ENCODE data around the gene TRIM69. TPM values are rescaled to one million over a fixed set of nuclear protein-coding genes. Genes with fewer than 3 reads are reported as not detected.
A peak's percentile ranks its signal among the peaks of the same experiment; 100 is the strongest.
"Not testable (repeated sequence)": the region's sequence is repeated elsewhere in the genome, so short reads cannot be mapped to it uniquely, and the experiment has no call there.

TRIM69 gene
- total RNA-seq, 1 donor: 10.8 TPM

GRCh38 chr15:44738340-44738984 lies 2.1 kb downstream of the TRIM69 start:
- peak in 1 of 3 donors; percentile 77 for DNase-seq (ENCODE audit: low read depth in 2 of 3, low spot score in 2 of 3)

- DNase-seq (ENCODE audit: low read depth in 2 of 3, low spot score in 2 of 3): not testable (repeated sequence)
Measured at GRCh38 chr15:44739222-44739847, 3.0 kb downstream of the TRIM69 start.

- not testable (repeated sequence) for DNase-seq (ENCODE audit: low read depth in 2 of 3, low spot score in 2 of 3)
Measured at GRCh38 chr15:44743454-44743853, 7.1 kb downstream of the TRIM69 start.

GRCh38 chr15:44753345-44753744 lies 17.0 kb downstream of the TRIM69 start:
- no peak for DNase-seq (ENCODE audit: low read depth in 2 of 3, low spot score in 2 of 3)

GRCh38 chr15:44763187-44763586 lies 26.9 kb downstream of the TRIM69 start:
- DNase-seq (ENCODE audit: low read depth in 2 of 3, low spot score in 2 of 3): no peak

GRCh38 chr15:44763848-44764247 lies 27.5 kb downstream of the TRIM69 start:
- DNase-seq (ENCODE audit: low read depth in 2 of 3, low spot score in 2 of 3): no peak

- no peak for DNase-seq (ENCODE audit: low read depth in 2 of 3, low spot score in 2 of 3)
Measured at GRCh38 chr15:44765036-44765435, 28.7 kb downstream of the TRIM69 start.

- no peak for DNase-seq (ENCODE audit: low read depth in 2 of 3, low spot score in 2 of 3)
Measured at GRCh38 chr15:44769521-44769920, 33.2 kb downstream of the TRIM69 start.

GRCh38 chr15:44770715-44771114 lies 34.4 kb downstream of the TRIM69 start:
- peak in 1 of 3 donors; percentile 10 for DNase-seq (ENCODE audit: low read depth in 2 of 3, low spot score in 2 of 3)

GRCh38 chr15:44775953-44776352 lies 39.6 kb downstream of the TRIM69 start:
- DNase-seq (ENCODE audit: low read depth in 2 of 3, low spot score in 2 of 3): no peak

GRCh38 chr15:44779761-44780160 lies 43.4 kb downstream of the TRIM69 start:
- DNase-seq (ENCODE audit: low read depth in 2 of 3, low spot score in 2 of 3): no peak

- no peak for DNase-seq (ENCODE audit: low read depth in 2 of 3, low spot score in 2 of 3)
Measured at GRCh38 chr15:44780608-44781007, 44.3 kb downstream of the TRIM69 start.

- no peak for DNase-seq (ENCODE audit: low read depth in 2 of 3, low spot score in 2 of 3)
Measured at GRCh38 chr15:44781128-44781810, 44.9 kb downstream of the TRIM69 start.

- no peak for DNase-seq (ENCODE audit: low read depth in 2 of 3, low spot score in 2 of 3)
Measured at GRCh38 chr15:44782516-44782915, 46.2 kb downstream of the TRIM69 start.

- not testable (repeated sequence) for DNase-seq (ENCODE audit: low read depth in 2 of 3, low spot score in 2 of 3)
Measured at GRCh38 chr15:44784918-44785274, 48.6 kb downstream of the TRIM69 start.

GRCh38 chr15:44788748-44789147 lies 52.4 kb downstream of the TRIM69 start:
- DNase-seq (ENCODE audit: low read depth in 2 of 3, low spot score in 2 of 3): peak in 2 of 3 donors; percentile 75 to 92

- no peak for DNase-seq (ENCODE audit: low read depth in 2 of 3, low spot score in 2 of 3)
Measured at GRCh38 chr15:44790215-44790614, 53.9 kb downstream of the TRIM69 start.

GRCh38 chr15:44790656-44791055 lies 54.3 kb downstream of the TRIM69 start:
- DNase-seq (ENCODE audit: low read depth in 2 of 3, low spot score in 2 of 3): no peak

GRCh38 chr15:44792715-44793114 lies 56.4 kb downstream of the TRIM69 start:
- no peak for DNase-seq (ENCODE audit: low read depth in 2 of 3, low spot score in 2 of 3)

GRCh38 chr15:44794072-44794471 lies 57.7 kb downstream of the TRIM69 start:
- no peak for DNase-seq (ENCODE audit: low read depth in 2 of 3, low spot score in 2 of 3)

- no peak for DNase-seq (ENCODE audit: low read depth in 2 of 3, low spot score in 2 of 3)
Measured at GRCh38 chr15:44796508-44796907, 60.2 kb downstream of the TRIM69 start.

- peak in 1 of 3 donors; percentile 29 for DNase-seq (ENCODE audit: low read depth in 2 of 3, low spot score in 2 of 3)
Measured at GRCh38 chr15:44798826-44799225, 62.5 kb downstream of the TRIM69 start.
